H1 (cell line): ENCODE data around the gene CAMK2D. TPM values are rescaled to one million over a fixed set of nuclear protein-coding genes. Genes with fewer than 3 reads are reported as not detected.

Source experiments
- CTCF ChIA-PET: fragments of 300-600 bp; sonication (Branson Sonifier 250); formaldehyde crosslinking; loops from one replicate; lab custom pipeline; 2021; ENCODE audit not compliant: partially characterized antibody; lab: Charles Lee
- POLR2A ChIA-PET: fragments of 300-600 bp; sonication (Branson Sonifier 250); formaldehyde crosslinking; loops from one replicate; lab custom pipeline; 2021; ENCODE audit warnings: inconsistent platforms; ENCODE audit not compliant: partially characterized antibody; lab: Charles Lee
- DNase-seq, 2 experiments: peaks; one replicate each; pipeline versions ENCODE4 v3.0.0 to v3.0.0-alpha.2; 2010 to 2022; ENCODE audit warnings: low spot score in 2 of 2, low read depth in 1 of 2, mixed read lengths in 1 of 2
- FAIRE-seq: peaks from 2 replicates; lab custom pipeline; 2011; peaks lifted over from hg19 to GRCh38; lab: Jason Lieb, UNC
- H2AFZ ChIP-seq: 2 replicates; pipeline ENCODE4 v1.8.1; 2012; ENCODE audit warnings: low read length, inconsistent platforms
- H2AK5ac ChIP-seq: 2 replicates; pipeline ENCODE4 v1.6.1; 2013; ENCODE audit warnings: low read depth, low read length
- H2BK120ac ChIP-seq: replicated peaks from 2 replicates; pipeline ENCODE3; 2013; ENCODE audit warnings: low read depth, low read length, inconsistent platforms
- H2BK12ac ChIP-seq: 2 replicates; pipeline ENCODE4 v1.6.1; 2013; ENCODE audit warnings: low read depth, low read length
- H2BK15ac ChIP-seq: 2 replicates; pipeline ENCODE4 v1.6.1; 2013; ENCODE audit warnings: low read length
- H2BK20ac ChIP-seq: 2 replicates; pipeline ENCODE4 v1.6.1; 2013; ENCODE audit warnings: low read length
- H2BK5ac ChIP-seq: 2 replicates; pipeline ENCODE4 v1.6.1; 2013; ENCODE audit warnings: low read depth, low read length
- H3K14ac ChIP-seq: 2 replicates; pipeline ENCODE4 v1.6.1; 2013; ENCODE audit warnings: inconsistent platforms; ENCODE audit not compliant: insufficient read length
- H3K18ac ChIP-seq: 2 replicates; pipeline ENCODE4 v1.6.1; 2013; ENCODE audit warnings: low read length; ENCODE audit errors: extremely low read depth
- H3K23ac ChIP-seq: 2 replicates; pipeline ENCODE4 v1.6.1; 2013; ENCODE audit warnings: inconsistent platforms; ENCODE audit not compliant: insufficient read length
- H3K23me2 ChIP-seq: 2 replicates; pipeline ENCODE4 v1.6.1; 2013; ENCODE audit warnings: low read depth, low read length
- H3K27ac ChIP-seq: 2 replicates; pipeline ENCODE4 v1.6.1; 2011; ENCODE audit warnings: low read depth, low read length, inconsistent platforms
- H3K27me3 ChIP-seq, 4 experiments: replicated peaks in 1 of 4; 1 replicate in 1 of 4; 2 replicates in 3 of 4; pipeline versions ENCODE4 v1.6.1 to v1.8.1; 2011 to 2013; ENCODE audit warnings: low read length in 3 of 4, mild to moderate bottlenecking in 3 of 4, inconsistent platforms in 2 of 4, mixed read lengths in 2 of 4, moderate library complexity in 1 of 4; ENCODE audit not compliant: control insufficient read depth in 3 of 4, insufficient read depth in 3 of 4; ENCODE audit errors: extremely low read depth in 1 of 4
- H3K36me3 ChIP-seq, 4 experiments: 2 replicates each; pipeline versions ENCODE4 v1.6.1 to v1.8.1; 2011 to 2013; ENCODE audit warnings: mild to moderate bottlenecking in 4 of 4, low read length in 3 of 4, moderate library complexity in 2 of 4, control low read depth in 1 of 4, inconsistent platforms in 1 of 4; ENCODE audit not compliant: insufficient read depth in 4 of 4, control insufficient read depth in 2 of 4
- H3K4ac ChIP-seq: replicated peaks from 2 replicates; pipeline ENCODE3; 2013; ENCODE audit warnings: low read length, low read depth, mixed read lengths, inconsistent platforms; ENCODE audit not compliant: insufficient read length
- H3K4me1 ChIP-seq, 4 experiments: replicated peaks in 1 of 4; 1 replicate in 1 of 4; 2 replicates in 3 of 4; pipeline versions ENCODE4 v1.6.1 to v1.8.1; 2011 to 2013; ENCODE audit warnings: low read length in 3 of 4, inconsistent platforms in 2 of 4, mixed read lengths in 1 of 4; ENCODE audit not compliant: insufficient read depth in 4 of 4, control insufficient read depth in 3 of 4
- H3K4me2 ChIP-seq, 2 experiments: 2 replicates each; pipeline versions ENCODE4 v1.6.1 to v1.8.1; 2011 to 2013; ENCODE audit warnings: low read depth in 2 of 2, low read length in 2 of 2, control low read depth in 1 of 2, inconsistent platforms in 1 of 2, mild to moderate bottlenecking in 1 of 2; ENCODE audit not compliant: insufficient read depth in 1 of 2
- H3K4me3 ChIP-seq, 4 experiments: fragments of 200-600, 300-600 bp in 1 of 4; sonication (generic), shearing (Covaris generic), sonication (Bioruptor Twin) in 1 of 4; 2 replicates each; pipeline versions ENCODE4 v1.5.1 to v1.8.1; 2011 to 2016; ENCODE audit warnings: low read length in 4 of 4, low read depth in 3 of 4, control low read depth in 2 of 4, inconsistent platforms in 2 of 4, mild to moderate bottlenecking in 2 of 4, mixed read lengths in 1 of 4, moderate library complexity in 1 of 4; ENCODE audit not compliant: insufficient read depth in 2 of 4; ENCODE audit errors: extremely low read depth in 1 of 4
- H3K56ac ChIP-seq: replicated peaks from 2 replicates; pipeline ENCODE3; 2013; ENCODE audit warnings: low read depth, mild to moderate bottlenecking, mixed read lengths, low read length, inconsistent platforms; ENCODE audit not compliant: insufficient read length
- H3K79me1 ChIP-seq: 2 replicates; pipeline ENCODE4 v1.6.1; 2013; ENCODE audit warnings: low read depth, low read length, control low read depth
- H3K79me2 ChIP-seq, 2 experiments: 2 replicates each; pipeline versions ENCODE4 v1.6.1 to v1.8.1; 2012 to 2013; ENCODE audit warnings: low read length in 2 of 2, mild to moderate bottlenecking in 2 of 2, inconsistent platforms in 1 of 2; ENCODE audit not compliant: insufficient read depth in 2 of 2, control insufficient read depth in 1 of 2
- H3K9ac ChIP-seq, 4 experiments: replicated peaks in 1 of 4; 1 replicate in 1 of 4; 2 replicates in 3 of 4; pipeline versions ENCODE4 v1.6.1 to v1.8.1; 2011 to 2013; ENCODE audit warnings: low read depth in 3 of 4, low read length in 3 of 4, control low read depth in 2 of 4, mild to moderate bottlenecking in 2 of 4, moderate library complexity in 2 of 4, inconsistent platforms in 1 of 4; ENCODE audit errors: extremely low read depth in 1 of 4
- H3K9me3 ChIP-seq, 2 experiments: 2 replicates each; pipeline versions ENCODE4 v1.6.1 to v1.8.1; 2012 to 2013; ENCODE audit warnings: mild to moderate bottlenecking in 2 of 2, moderate library complexity in 2 of 2, control low read depth in 1 of 2, inconsistent platforms in 1 of 2, low read depth in 1 of 2, low read length in 1 of 2, mixed read lengths in 1 of 2; ENCODE audit not compliant: insufficient read depth in 2 of 2
- H4K20me1 ChIP-seq, 2 experiments: replicated peaks in 1 of 2; 2 replicates each; pipeline versions ENCODE3 to v1.8.1; 2011 to 2013; ENCODE audit warnings: inconsistent platforms in 2 of 2, low read length in 2 of 2, mild to moderate bottlenecking in 1 of 2; ENCODE audit not compliant: insufficient read depth in 2 of 2, control insufficient read depth in 1 of 2
- H4K5ac ChIP-seq: 2 replicates; pipeline ENCODE4 v1.6.1; 2013; ENCODE audit warnings: low read length, low read depth, mixed read lengths, inconsistent platforms; ENCODE audit not compliant: insufficient read length
- H4K8ac ChIP-seq: 2 replicates; pipeline ENCODE4 v1.8.0; 2013; ENCODE audit warnings: mild to moderate bottlenecking, moderate library complexity, low read length, inconsistent platforms; ENCODE audit not compliant: insufficient read depth; ENCODE audit errors: extremely low read depth
- H4K91ac ChIP-seq: replicated peaks from 2 replicates; pipeline ENCODE3; 2013; ENCODE audit warnings: low read length, mixed read lengths, inconsistent platforms; ENCODE audit not compliant: insufficient read length
- ASH2L ChIP-seq: fragments of 200-600, 300-600 bp; sonication (generic); IDR thresholded peaks from one replicate; pipeline ENCODE4 v1.7.1; 2017; ENCODE audit warnings: low read length
- ATF2 ChIP-seq: IDR thresholded peaks from 2 replicates; pipeline ENCODE4 v1.6.1; 2012; ENCODE audit warnings: low read length, inconsistent platforms
- ATF3 ChIP-seq: IDR thresholded peaks from 2 replicates; pipeline ENCODE4 v1.6.1; 2011; ENCODE audit warnings: low read depth, mild to moderate bottlenecking, low read length; ENCODE audit not compliant: insufficient read depth
- CHD2 ChIP-seq: IDR thresholded peaks from 2 replicates; pipeline ENCODE4 v1.6.1; 2012; ENCODE audit warnings: low read length, improper control_type of control experiment
- CTBP2 ChIP-seq: IDR thresholded peaks from 2 replicates; pipeline ENCODE4 v1.7.0; 2011; ENCODE audit warnings: borderline replicate concordance, mild to moderate bottlenecking, moderate library complexity, mixed read lengths, low read length; ENCODE audit not compliant: insufficient read depth, insufficient read length
- JUN ChIP-seq: IDR thresholded peaks from 2 replicates; pipeline ENCODE4 v1.6.1; 2011; ENCODE audit warnings: low read depth, mild to moderate bottlenecking, improper control_type of control experiment, low read length
- KDM4A ChIP-seq: IDR thresholded peaks from one replicate; pipeline ENCODE4 v1.7.1; 2012; ENCODE audit warnings: low read depth, mild to moderate bottlenecking, moderate library complexity, low read length, inconsistent platforms; ENCODE audit not compliant: severe bottlenecking
- KDM5A ChIP-seq: fragments of 200-600 bp; IDR thresholded peaks from 2 replicates; pipeline ENCODE4 v1.7.1; 2012; ENCODE audit warnings: mild to moderate bottlenecking, low read length, inconsistent platforms, mixed read lengths
- SIRT6 ChIP-seq: IDR thresholded peaks from one replicate; pipeline ENCODE4 v1.7.1; 2012; ENCODE audit warnings: low read length, inconsistent platforms
- SP1 ChIP-seq: IDR thresholded peaks from 2 replicates; pipeline ENCODE4 v1.6.1; 2011; ENCODE audit warnings: low read depth, low read length
- WGBS, 2 experiments: shearing (Covaris generic) in 1 of 2; methylation state at CpG; one replicate each; pipeline versions ENCODE4 v1.1.6 to v1.1.7; 2013 to 2015; ENCODE audit warnings: low lambda C conversion rate in 2 of 2, mixed read lengths in 2 of 2, inconsistent platforms in 1 of 2, low coverage in 1 of 2, missing lambda C conversion rate in 1 of 2; ENCODE audit not compliant: insufficient replicate concordance in 2 of 2, insufficient coverage in 1 of 2, insufficient read length in 1 of 2; ENCODE audit errors: extremely low coverage in 1 of 2, missing lambda C conversion rate in 1 of 2; 5-methylcytosine and 5-hydroxymethylcytosine counted together
- polyA plus RNA-seq, 7 experiments: library from polyadenylated mRNA; depleted of rRNA in 3 of 7; stranded (reverse) in 5 of 7; unstranded in 2 of 7; fragments of >200 nt in 5 of 7; fragments of 200-250 nt in 2 of 7; gene quantifications; 1 replicate in 5 of 7; 2 replicates in 1 of 7; 4 replicates in 1 of 7; pipeline versions ENCODE4 v1.2.1 to v1.2.3, GENCODE V29; 2011 to 2013; ENCODE audit warnings: missing spikeins in 2 of 7, mixed read lengths in 2 of 7
- total RNA-seq: library from RNA; stranded (reverse); fragmentation: NEBNext Ultra II Directional; extraction: Animal tissue kit (Norgen Biotek cat#: 25700); gene quantifications from 2 replicates; pipeline ENCODE4 v1.2.1, GENCODE V29; 2021

The CAMK2D gene
- total and polyA plus RNA-seq, 2 of the 8 experiments (the other 6 are each of a cell fraction or from before 2014, with no cell fraction given) = 3.2 to 7.0 TPM

GRCh38 chr4:113684534-113685091, 76.9 kb downstream of the CAMK2D start:
- H3K23ac ChIP-seq = no peak overlapping the region
- H4K5ac ChIP-seq = no peak overlapping the region
- H3K27me3 ChIP-seq = no peaks in the 10 kb centered on the region
- no peak overlapping the region for H2BK12ac ChIP-seq
- H2BK5ac ChIP-seq = no peak overlapping the region
- no peak for FAIRE-seq
- CTCF ChIA-PET = interaction anchor here (0.6 to 1.3 kb wide), 7 partner anchors 11 to 141 kb away, joined by 3 to 6 read pairs (median 3); no protein-coding TSS in a partner anchor
- no peak overlapping the region for H4K8ac ChIP-seq
- H4K91ac ChIP-seq = no peak overlapping the region
- no peak overlapping the region for H3K4me3 ChIP-seq
- no peak overlapping the region for H3K9ac ChIP-seq
- no peak overlapping the region for H2AK5ac ChIP-seq
- no peak overlapping the region for H3K56ac ChIP-seq
- no peak overlapping the region for H2BK20ac ChIP-seq
- no peaks in the 10 kb centered on the region for H3K23me2 ChIP-seq
- no peak overlapping the region for H2BK15ac ChIP-seq
- no peak overlapping the region for H3K4me2 ChIP-seq
- H3K14ac ChIP-seq = no peak overlapping the region
- no peaks in the 10 kb centered on the region for H3K4me1 ChIP-seq
- H3K18ac ChIP-seq = no peak overlapping the region
- no peaks in the 10 kb centered on the region for H3K9me3 ChIP-seq
- no peak overlapping the region for H3K27ac ChIP-seq
- H3K36me3 ChIP-seq = no peaks in the 10 kb centered on the region
- no peak overlapping the region for H2AFZ ChIP-seq
- no peaks in the 10 kb centered on the region for H4K20me1 ChIP-seq
- H2BK120ac ChIP-seq = no peak overlapping the region
- DNase-seq = no peak
- WGBS, 2 experiments = 95% methylated on average over 2 of the region's 2 CpGs; no CpG with 5 or more reads in 1 of the 2 experiments
- H3K79me2 ChIP-seq = no peaks in the 10 kb centered on the region
- POLR2A ChIA-PET = no interaction called here
- H3K79me1 ChIP-seq = no peaks in the 10 kb centered on the region
- H3K4ac ChIP-seq = no peak overlapping the region
- TF ChIP-seq SIRT6 = no peak
- TF ChIP-seq SP1 = no peak
- TF ChIP-seq KDM4A = no peak
- no peak for TF ChIP-seq KDM5A
- no peak for TF ChIP-seq CHD2
- no peak for TF ChIP-seq CTBP2
- TF ChIP-seq JUN = no peak
- no peak for TF ChIP-seq ATF2
- TF ChIP-seq ATF3 = no peak
- TF ChIP-seq ASH2L = no peak
